PC-9 (cell line): ENCODE results near the gene RADIL.

Source experiments
- CTCF ChIP-seq: fragments of 200-600 bp; sonication (generic); conservative IDR thresholded peaks from 2 replicates; pipeline ENCODE4 v1.6.1; 2017; ENCODE audit warnings: mixed run types, antibody characterized with exemption, mild to moderate bottlenecking, moderate library complexity
- EZH2 ChIP-seq: fragments of 200-600 bp; sonication (generic); IDR thresholded peaks from 2 replicates; pipeline ENCODE4 v1.8.0; 2017; ENCODE audit warnings: antibody characterized with exemption, low read depth

GRCh38 chr7:4796453-4796852 is 87.1 kb downstream of the RADIL start:
- TF ChIP-seq CTCF (no peak), EZH2 (no peak)
